ENCODE results near the gene CTNNBL1.

The CTNNBL1 gene

GRCh38 chr20:37914367-37914671 is 220.5 kb downstream of the CTNNBL1 start:
- no peak for DNase-seq (ENCODE audit: low read depth in 4 of 4, low spot score in 1 of 4)

GRCh38 chr20:37914672-37915433 is 221.0 kb downstream of the CTNNBL1 start:
- DNase-seq (ENCODE audit: low read depth in 4 of 4, low spot score in 1 of 4): no peak

GRCh38 chr20:37915434-37915787 is 221.6 kb downstream of the CTNNBL1 start:
- DNase-seq (ENCODE audit: low read depth in 4 of 4, low spot score in 1 of 4): no peak

GRCh38 chr20:37915800-37916570 is 222.2 kb downstream of the CTNNBL1 start:
- no peak for DNase-seq (ENCODE audit: low read depth in 4 of 4, low spot score in 1 of 4)

GRCh38 chr20:37917461-37917860 is 223.6 kb downstream of the CTNNBL1 start:
- DNase-seq (ENCODE audit: low read depth in 4 of 4, low spot score in 1 of 4): no peak

- DNase-seq (ENCODE audit: low read depth in 4 of 4, low spot score in 1 of 4): no peak
Measured at GRCh38 chr20:37918035-37918434, 224.2 kb downstream of the CTNNBL1 start.

- no peak for DNase-seq (ENCODE audit: low read depth in 4 of 4, low spot score in 1 of 4)
Measured at GRCh38 chr20:37919389-37920040, 225.7 kb downstream of the CTNNBL1 start.

- DNase-seq (ENCODE audit: low read depth in 4 of 4, low spot score in 1 of 4): no peak
Measured at GRCh38 chr20:37920270-37920669, 226.4 kb downstream of the CTNNBL1 start.

- no peak for DNase-seq (ENCODE audit: low read depth in 4 of 4, low spot score in 1 of 4)
Measured at GRCh38 chr20:37920679-37921322, 227.0 kb downstream of the CTNNBL1 start.

- no peak for DNase-seq (ENCODE audit: low read depth in 4 of 4, low spot score in 1 of 4)
Measured at GRCh38 chr20:37921341-37921929, 227.6 kb downstream of the CTNNBL1 start.

Data from stimulated activated CD4-positive, alpha-beta T cell treated with anti-CD3 and anti-CD28 coated beads, Interleukin-1b, Interleukin-23, amount 100 ng/mL, for 24 hours (primary cell).